ENCODE data around the gene TROAP.
A peak's percentile ranks its signal among the peaks of the same experiment; 100 is the strongest.

TROAP gene

DNA sequence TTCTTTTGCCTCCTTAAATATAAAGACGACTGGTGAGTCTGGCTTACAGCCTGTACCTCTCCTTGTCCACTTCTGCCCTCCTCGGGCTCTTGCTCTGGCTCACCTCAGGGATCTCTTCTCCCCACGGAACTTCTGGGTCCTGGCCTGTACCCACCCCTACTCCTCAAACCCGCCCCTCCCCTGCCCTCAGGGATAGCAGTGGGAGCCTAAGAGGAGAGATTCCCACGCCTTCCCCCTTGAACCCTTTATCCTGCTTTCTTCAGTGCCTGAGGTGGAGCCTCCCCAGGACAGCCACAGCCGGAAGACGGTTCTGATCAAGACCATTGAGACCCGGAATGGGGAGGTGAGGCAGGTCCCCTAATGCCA is 25.4 kb upstream of the TROAP start:
- H2AK5ac ChIP-seq (ENCODE audit: low read depth, low read length), result no peak overlapping the region
- H3K27ac ChIP-seq (replicated peaks; ENCODE audit: low read length), result no peak overlapping the region
- no peak overlapping the region for H3K23ac ChIP-seq (ENCODE audit: low read depth, low read length, poor library complexity)
- peaks cover 40 to 64% (median 62%) of the 10 kb centered on the region in 3 experiments for H3K27me3 ChIP-seq (ENCODE audit: control insufficient read depth in 3 of 3, insufficient read depth in 3 of 3, low read depth in 1 of 3, low read length in 3 of 3)
- no peak overlapping the region for H3K9ac ChIP-seq (ENCODE audit: low read depth, low read length, poor library complexity)
- no peak overlapping the region for H3K18ac ChIP-seq (ENCODE audit: low read length)
- H2BK15ac ChIP-seq (ENCODE audit: low read length), result no peak overlapping the region
- DNase-seq (ENCODE audit: low spot score), result no peak
- no peak overlapping the region for H2BK120ac ChIP-seq (ENCODE audit: low read depth, low read length)
- no peaks in the 10 kb centered on the region for H3K9me3 ChIP-seq (replicated peaks in 1 of 2; ENCODE audit: control insufficient read depth in 2 of 2, insufficient read depth in 1 of 2, low read depth in 1 of 2, low read length in 2 of 2)
- H4K91ac ChIP-seq (ENCODE audit: low read depth, low read length, poor library complexity), result no peak overlapping the region
- H3K4ac ChIP-seq (ENCODE audit: low read length), result no peak overlapping the region
- H3K4me3 ChIP-seq (ENCODE audit: low read length in 2 of 2), result no peak overlapping the region
- H4K8ac ChIP-seq (ENCODE audit: low read depth, low read length), result no peak overlapping the region
- H2BK5ac ChIP-seq (ENCODE audit: low read length), result no peak overlapping the region
- H3K36me3 ChIP-seq (replicated peaks in 1 of 2; ENCODE audit: control insufficient read depth in 2 of 2, insufficient read depth in 2 of 2, low read length in 2 of 2), result no peaks in the 10 kb centered on the region
- H2AFZ ChIP-seq (ENCODE audit: low read length), result no peak overlapping the region
- H3K14ac ChIP-seq (ENCODE audit: low read length), result no peak overlapping the region
- H3K4me2 ChIP-seq (ENCODE audit: insufficient read depth, low read length, poor library complexity, severe bottlenecking), result peak overlapping the region; percentile 52
- peaks cover 16 to 20% of the 10 kb centered on the region in 2 donors for H3K4me1 ChIP-seq (ENCODE audit: control insufficient read depth in 2 of 2, insufficient read depth in 1 of 2, low read depth in 1 of 2, low read length in 2 of 2)
- no peaks in the 10 kb centered on the region for H3K79me1 ChIP-seq (ENCODE audit: low read depth, low read length)
- H2BK12ac ChIP-seq (ENCODE audit: low read length), result no peak overlapping the region
- WGBS, 2 donors (ENCODE audit: extremely low coverage in 2 of 2, insufficient read length in 2 of 2, insufficient replicate concordance in 1 of 2), result no CpG with 5 or more reads among the region's 8 CpGs

DNA sequence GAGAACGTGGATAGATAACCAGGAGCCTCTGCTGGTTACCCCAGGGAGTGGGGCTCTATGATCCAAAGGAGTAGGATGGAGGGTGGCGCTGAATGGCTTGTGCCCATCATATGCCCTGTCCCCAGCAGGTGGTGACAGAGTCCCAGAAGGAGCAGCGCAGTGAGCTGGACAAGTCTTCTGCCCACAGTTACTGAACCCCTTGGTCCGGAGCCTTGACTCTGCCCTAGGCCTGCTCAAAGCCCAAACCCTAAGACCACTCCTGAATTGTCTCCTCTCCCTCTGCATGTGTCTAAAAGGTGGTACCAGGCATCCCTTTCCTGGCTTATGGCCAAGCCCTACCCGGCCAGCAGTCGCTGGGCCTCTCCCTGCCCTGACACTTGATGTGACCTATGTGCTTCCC is 24.9 kb upstream of the TROAP start:
- Histone ChIP-seq H3K27ac (replicated peaks; ENCODE audit: low read length) (no peak overlapping the region), H3K4ac (ENCODE audit: low read length) (no peak overlapping the region), H3K18ac (ENCODE audit: low read length) (no peak overlapping the region), H3K4me3 (ENCODE audit: low read length in 2 of 2) (no peak overlapping the region), H2BK15ac (ENCODE audit: low read length) (no peak overlapping the region), H4K8ac (ENCODE audit: low read depth, low read length) (no peak overlapping the region), H2AFZ (ENCODE audit: low read length) (no peak overlapping the region), H2BK5ac (ENCODE audit: low read length) (no peak overlapping the region), H2BK12ac (ENCODE audit: low read length) (no peak overlapping the region), H4K91ac (ENCODE audit: low read depth, low read length, poor library complexity) (no peak overlapping the region), H3K9me3 (replicated peaks in 1 of 2; ENCODE audit: control insufficient read depth in 2 of 2, insufficient read depth in 1 of 2, low read depth in 1 of 2, low read length in 2 of 2) (no peaks in the 10 kb centered on the region), H3K23ac (ENCODE audit: low read depth, low read length, poor library complexity) (no peak overlapping the region), H3K14ac (ENCODE audit: low read length) (no peak overlapping the region), H3K27me3 (ENCODE audit: control insufficient read depth in 3 of 3, insufficient read depth in 3 of 3, low read depth in 1 of 3, low read length in 3 of 3) (peaks cover 40 to 64% (median 60%) of the 10 kb centered on the region in 3 experiments), H3K9ac (ENCODE audit: low read depth, low read length, poor library complexity) (no peak overlapping the region), H2AK5ac (ENCODE audit: low read depth, low read length) (no peak overlapping the region), H3K79me1 (ENCODE audit: low read depth, low read length) (no peaks in the 10 kb centered on the region), H2BK120ac (ENCODE audit: low read depth, low read length) (no peak overlapping the region), H3K4me2 (ENCODE audit: insufficient read depth, low read length, poor library complexity, severe bottlenecking) (no peak overlapping the region), H3K4me1 (ENCODE audit: control insufficient read depth in 2 of 2, insufficient read depth in 1 of 2, low read depth in 1 of 2, low read length in 2 of 2) (peaks cover 15 to 20% of the 10 kb centered on the region in 2 donors), H3K36me3 (replicated peaks in 1 of 2; ENCODE audit: control insufficient read depth in 2 of 2, insufficient read depth in 2 of 2, low read length in 2 of 2) (no peaks in the 10 kb centered on the region)
- no CpG with 5 or more reads among the region's 6 CpGs for WGBS, 2 donors (ENCODE audit: extremely low coverage in 2 of 2, insufficient read length in 2 of 2, insufficient replicate concordance in 1 of 2)
- DNase-seq (ENCODE audit: low spot score), result no peak

DNA sequence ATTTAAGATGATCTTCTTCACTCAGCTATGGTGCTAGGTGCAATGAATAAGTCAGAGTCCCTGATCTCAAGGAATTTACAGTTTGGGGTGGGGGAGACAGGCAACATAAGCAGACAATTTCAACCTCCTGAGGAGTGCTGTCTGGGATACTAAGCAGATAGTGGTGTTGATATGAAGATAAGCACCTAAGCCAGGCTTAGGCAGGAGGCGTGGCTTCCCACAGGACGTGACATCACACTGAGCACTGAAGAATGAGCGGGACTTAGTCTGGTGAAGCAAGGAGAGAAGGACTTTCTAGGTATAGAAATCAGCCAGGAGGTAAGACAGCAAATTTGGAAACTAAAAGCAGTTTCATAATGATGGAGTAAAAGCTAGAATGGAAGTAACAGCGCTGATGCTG is 21.3 kb upstream of the TROAP start:
- H2AK5ac ChIP-seq (ENCODE audit: low read depth, low read length), result no peak overlapping the region
- no peak overlapping the region for H2AFZ ChIP-seq (ENCODE audit: low read length)
- H3K4me2 ChIP-seq (ENCODE audit: insufficient read depth, low read length, poor library complexity, severe bottlenecking), result no peak overlapping the region
- H3K4me1 ChIP-seq (ENCODE audit: control insufficient read depth in 2 of 2, insufficient read depth in 1 of 2, low read depth in 1 of 2, low read length in 2 of 2), result peaks cover under 1 to 4% of the 10 kb centered on the region in 2 donors
- peaks cover 17 to 50% (median 24%) of the 10 kb centered on the region in 3 experiments for H3K27me3 ChIP-seq (ENCODE audit: control insufficient read depth in 3 of 3, insufficient read depth in 3 of 3, low read depth in 1 of 3, low read length in 3 of 3)
- H2BK12ac ChIP-seq (ENCODE audit: low read length), result no peak overlapping the region
- H3K4me3 ChIP-seq (ENCODE audit: low read length in 2 of 2), result no peak overlapping the region
- no peak overlapping the region for H3K27ac ChIP-seq (replicated peaks; ENCODE audit: low read length)
- no peak overlapping the region for H2BK15ac ChIP-seq (ENCODE audit: low read length)
- H4K8ac ChIP-seq (ENCODE audit: low read depth, low read length), result no peak overlapping the region
- H3K18ac ChIP-seq (ENCODE audit: low read length), result no peak overlapping the region
- H3K4ac ChIP-seq (ENCODE audit: low read length), result no peak overlapping the region
- no peak overlapping the region for H3K14ac ChIP-seq (ENCODE audit: low read length)
- no peak for DNase-seq (ENCODE audit: low spot score)
- no peak overlapping the region for H2BK120ac ChIP-seq (ENCODE audit: low read depth, low read length)
- WGBS, 2 donors (ENCODE audit: extremely low coverage in 2 of 2, insufficient read length in 2 of 2, insufficient replicate concordance in 1 of 2), result no CpG with 5 or more reads among the region's 4 CpGs
- no peaks in the 10 kb centered on the region for H3K79me1 ChIP-seq (ENCODE audit: low read depth, low read length)
- H3K36me3 ChIP-seq (replicated peaks in 1 of 2; ENCODE audit: control insufficient read depth in 2 of 2, insufficient read depth in 2 of 2, low read length in 2 of 2), result no peaks in the 10 kb centered on the region
- H3K9ac ChIP-seq (ENCODE audit: low read depth, low read length, poor library complexity), result no peak overlapping the region
- H3K23ac ChIP-seq (ENCODE audit: low read depth, low read length, poor library complexity), result no peak overlapping the region
- H3K9me3 ChIP-seq (replicated peaks in 1 of 2; ENCODE audit: control insufficient read depth in 2 of 2, insufficient read depth in 1 of 2, low read depth in 1 of 2, low read length in 2 of 2), result no peaks in the 10 kb centered on the region
- no peak overlapping the region for H4K91ac ChIP-seq (ENCODE audit: low read depth, low read length, poor library complexity)
- H2BK5ac ChIP-seq (ENCODE audit: low read length), result no peak overlapping the region

DNA sequence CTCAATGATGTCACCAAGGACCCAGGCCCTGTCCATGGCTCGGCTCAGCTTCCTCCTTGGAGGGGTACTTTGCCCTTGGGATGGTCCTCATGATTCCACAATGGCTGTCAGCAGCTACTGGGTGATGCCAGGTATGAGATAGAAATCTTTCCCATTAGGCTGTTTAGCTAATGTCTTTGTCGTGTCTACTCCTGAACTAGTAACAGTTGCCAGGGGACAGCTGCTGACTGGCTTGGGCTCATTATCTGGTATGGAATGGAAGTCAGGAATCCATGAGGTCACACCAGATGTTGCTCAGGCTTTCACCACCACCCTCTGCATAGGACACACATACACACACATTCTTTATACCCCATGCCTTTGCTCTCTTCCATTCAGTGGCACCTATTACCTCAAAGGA is 18.9 kb upstream of the TROAP start:
- Histone ChIP-seq H3K79me1 (ENCODE audit: low read depth, low read length) (no peaks in the 10 kb centered on the region), H2BK120ac (ENCODE audit: low read depth, low read length) (no peak overlapping the region), H3K14ac (ENCODE audit: low read length) (no peak overlapping the region), H2BK12ac (ENCODE audit: low read length) (no peak overlapping the region), H3K4me2 (ENCODE audit: insufficient read depth, low read length, poor library complexity, severe bottlenecking) (no peak overlapping the region), H3K9ac (ENCODE audit: low read depth, low read length, poor library complexity) (no peak overlapping the region), H2AK5ac (ENCODE audit: low read depth, low read length) (no peak overlapping the region), H3K4me3 (ENCODE audit: low read length in 2 of 2) (no peak overlapping the region), H2BK15ac (ENCODE audit: low read length) (no peak overlapping the region), H4K91ac (ENCODE audit: low read depth, low read length, poor library complexity) (no peak overlapping the region), H3K27me3 (ENCODE audit: control insufficient read depth in 3 of 3, insufficient read depth in 3 of 3, low read depth in 1 of 3, low read length in 3 of 3) (peaks cover 0 to 38% (median 3%) of the 10 kb centered on the region in 3 experiments), H3K18ac (ENCODE audit: low read length) (no peak overlapping the region), H2AFZ (ENCODE audit: low read length) (no peak overlapping the region), H3K36me3 (replicated peaks in 1 of 2; ENCODE audit: control insufficient read depth in 2 of 2, insufficient read depth in 2 of 2, low read length in 2 of 2) (no peaks in the 10 kb centered on the region), H2BK5ac (ENCODE audit: low read length) (no peak overlapping the region), H4K8ac (ENCODE audit: low read depth, low read length) (no peak overlapping the region), H3K27ac (replicated peaks; ENCODE audit: low read length) (no peak overlapping the region), H3K23ac (ENCODE audit: low read depth, low read length, poor library complexity) (no peak overlapping the region), H3K4me1 (ENCODE audit: control insufficient read depth in 2 of 2, insufficient read depth in 1 of 2, low read depth in 1 of 2, low read length in 2 of 2) (no peaks in the 10 kb centered on the region), H3K4ac (ENCODE audit: low read length) (no peak overlapping the region), H3K9me3 (replicated peaks in 1 of 2; ENCODE audit: control insufficient read depth in 2 of 2, insufficient read depth in 1 of 2, low read depth in 1 of 2, low read length in 2 of 2) (no peaks in the 10 kb centered on the region)
- WGBS, 2 donors (ENCODE audit: extremely low coverage in 2 of 2, insufficient read length in 2 of 2, insufficient replicate concordance in 1 of 2), result no CpG with 5 or more reads among the region's 2 CpGs
- DNase-seq (ENCODE audit: low spot score), result no peak

All from neuronal stem cell (in vitro differentiated cells).